ENCODE results near the gene COL6A6. TPM values are rescaled to one million over a fixed set of nuclear protein-coding genes. Genes with fewer than 3 reads are reported as not detected.
"Not testable (repeated sequence)": the region's sequence is repeated elsewhere in the genome, so short reads cannot be mapped to it uniquely, and the experiment has no call there.

COL6A6 gene
- total RNA-seq, 1 donor from 2014 or later = not detected

- intact Hi-C loops (cut with micrococcal nuclease) = no loop called here
- Mint-ChIP-seq H3K27me3 (no peaks in the 10 kb centered on the region), H3K4me3 (no peak overlapping the region), H3K36me3 (ENCODE audit: low read depth) (no peaks in the 10 kb centered on the region), H3K9me3 (peaks cover 5% of the 10 kb centered on the region), H3K4me1 (no peaks in the 10 kb centered on the region), H3K27ac (no peak overlapping the region)
- POLR2A ChIA-PET = no interaction called here
- DNase-seq (no peak), ATAC-seq (ENCODE audit: low read depth) (no peak)
- no peak for TF ChIP-seq CTCF (IDR thresholded peaks at IDR 0.05)
- CTCF ChIA-PET = no interaction called here
These were observed 26.3 kb downstream of the COL6A6 start for GRCh38 chr3:130543322-130543721.

- no peaks in the 10 kb centered on the region for H3K27me3 Mint-ChIP-seq
- ATAC-seq (ENCODE audit: low read depth) = no peak
- CTCF ChIA-PET = no interaction called here
These were observed 30.1 kb downstream of the COL6A6 start for GRCh38 chr3:130546920-130547679.

GRCh38 chr3:130547680-130548065 lies 30.7 kb downstream of the COL6A6 start:
- H3K36me3 Mint-ChIP-seq (ENCODE audit: low read depth); ATAC-seq (ENCODE audit: low read depth); intact Hi-C loops (cut with micrococcal nuclease); POLR2A ChIA-PET; CTCF ChIA-PET; H3K27ac Mint-ChIP-seq; H3K27me3 Mint-ChIP-seq; H3K4me3 Mint-ChIP-seq; H3K9me3 Mint-ChIP-seq; DNase-seq; H3K4me1 Mint-ChIP-seq: not testable (repeated sequence)

More at GRCh38 chr3:130546920-130547679, 30.1 kb downstream of the COL6A6 start:
- no peak overlapping the region for H3K27ac Mint-ChIP-seq
- TF ChIP-seq CTCF (IDR thresholded peaks at IDR 0.05) = no peak
- no peaks in the 10 kb centered on the region for H3K36me3 Mint-ChIP-seq (ENCODE audit: low read depth)
- POLR2A ChIA-PET = no interaction called here
- H3K4me3 Mint-ChIP-seq = no peak overlapping the region
- DNase-seq = no peak
- peaks cover 10% of the 10 kb centered on the region for H3K9me3 Mint-ChIP-seq
- no peaks in the 10 kb centered on the region for H3K4me1 Mint-ChIP-seq
- intact Hi-C loops (cut with micrococcal nuclease) = no loop called here

GRCh38 chr3:130548356-130548755 lies 31.4 kb downstream of the COL6A6 start:
- DNase-seq (no peak), ATAC-seq (ENCODE audit: low read depth) (no peak)
- peaks cover 7% of the 10 kb centered on the region for H3K9me3 Mint-ChIP-seq
- no peaks in the 10 kb centered on the region for H3K36me3 Mint-ChIP-seq (ENCODE audit: low read depth)
- H3K4me3 Mint-ChIP-seq = no peak overlapping the region
- no peak for TF ChIP-seq CTCF (IDR thresholded peaks at IDR 0.05)
- H3K4me1 Mint-ChIP-seq = no peaks in the 10 kb centered on the region
- H3K27me3 Mint-ChIP-seq = no peaks in the 10 kb centered on the region
- ChIA-PET CTCF (no interaction called here), POLR2A (no interaction called here)
- no peak overlapping the region for H3K27ac Mint-ChIP-seq
- intact Hi-C loops (cut with micrococcal nuclease) = no loop called here

- Mint-ChIP-seq H3K27me3 (peaks cover 9% of the 10 kb centered on the region), H3K36me3 (ENCODE audit: low read depth) (no peaks in the 10 kb centered on the region), H3K27ac (no peak overlapping the region), H3K4me1 (no peaks in the 10 kb centered on the region), H3K9me3 (no peaks in the 10 kb centered on the region), H3K4me3 (no peak overlapping the region)
- DNase-seq = no peak
- intact Hi-C loops (cut with micrococcal nuclease) = no loop called here
- no peak for ATAC-seq (ENCODE audit: low read depth)
- POLR2A ChIA-PET = no interaction called here
- CTCF ChIA-PET = no interaction called here
- TF ChIP-seq CTCF (IDR thresholded peaks at IDR 0.05) = no peak
These were observed 40.5 kb downstream of the COL6A6 start for GRCh38 chr3:130557336-130558035.
